Measurements from ENCODE around the gene SMARCC2.
"Not testable (repeated sequence)": the region's sequence is repeated elsewhere in the genome, so short reads cannot be mapped to it uniquely, and the experiment has no call there.

SMARCC2 gene

DNA sequence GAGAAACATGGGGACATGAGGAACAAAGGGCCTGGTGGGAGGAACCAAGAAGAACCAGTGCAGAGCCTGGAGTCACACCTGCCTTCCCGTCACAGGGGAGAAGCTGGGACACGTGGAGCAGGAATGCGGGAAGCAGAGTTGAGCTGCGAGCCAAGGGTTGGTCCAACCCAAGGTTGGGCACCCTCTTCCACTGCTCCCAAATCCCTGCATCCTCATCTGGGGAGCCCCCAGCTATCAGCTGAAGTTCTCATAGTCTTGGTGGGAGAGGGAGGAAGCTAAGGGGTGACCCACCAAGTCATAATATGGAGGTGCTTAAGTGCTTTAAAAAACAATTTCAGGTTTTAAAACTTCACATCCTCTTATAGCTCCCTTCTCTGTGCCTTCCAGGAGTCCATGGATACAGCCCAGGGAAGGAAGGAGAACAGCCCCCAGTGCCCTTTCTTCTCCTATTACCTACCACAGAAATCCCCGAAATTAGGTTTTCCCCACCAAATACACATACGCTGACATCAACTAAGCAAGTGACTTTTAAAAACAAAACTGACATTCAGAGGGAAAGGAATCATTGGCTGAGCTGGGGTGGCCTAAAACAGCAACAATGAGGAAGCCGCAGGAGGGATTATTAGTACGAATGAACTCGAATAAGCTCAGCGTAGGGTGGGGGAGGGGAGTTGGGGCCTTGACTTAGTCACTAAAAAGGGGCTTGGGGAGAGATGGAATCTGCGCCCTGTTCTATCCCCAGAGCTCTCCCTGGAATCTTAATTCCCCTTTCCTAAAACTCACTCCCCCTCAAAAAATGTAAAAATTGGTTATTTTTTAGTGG is 26.6 kb downstream of the SMARCC2 start:
- no peak for DNase-seq

DNA sequence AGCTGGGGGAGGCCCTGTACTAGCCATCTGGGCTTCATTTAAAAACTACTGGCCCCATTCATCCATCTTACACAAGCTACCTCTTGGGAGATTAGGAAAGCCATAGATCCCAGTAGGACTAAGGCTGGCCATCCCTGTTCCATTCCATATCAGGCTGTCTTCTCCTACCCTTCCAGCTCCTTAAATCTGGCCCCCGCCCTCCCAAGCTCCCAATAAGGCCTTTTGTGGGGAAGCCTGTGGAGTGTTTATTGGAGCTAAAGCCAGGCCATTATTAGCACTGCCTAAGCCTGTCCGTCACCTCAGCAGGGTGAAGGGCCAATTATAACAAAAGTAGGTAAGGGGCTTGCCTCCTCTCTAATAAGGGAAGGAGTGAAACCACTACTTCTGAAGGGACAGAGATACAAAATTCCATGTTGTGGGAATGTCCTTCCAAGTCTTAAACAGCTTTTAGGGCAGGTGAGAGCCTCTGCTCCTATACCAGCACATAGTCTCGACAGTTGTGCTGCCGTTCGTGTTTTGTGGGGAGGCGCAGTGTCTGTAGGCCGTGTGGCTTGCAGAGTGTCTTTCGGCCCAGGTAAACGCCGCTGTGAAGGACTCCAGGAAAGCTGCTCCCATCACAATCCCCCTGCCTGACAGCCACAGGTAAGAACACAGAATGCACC is 27.5 kb downstream of the SMARCC2 start:
- DNase-seq: no peak

- no peak for DNase-seq
These were observed 28.2 kb downstream of the SMARCC2 start for GRCh38 chr12:56160894-56161689.

DNA sequence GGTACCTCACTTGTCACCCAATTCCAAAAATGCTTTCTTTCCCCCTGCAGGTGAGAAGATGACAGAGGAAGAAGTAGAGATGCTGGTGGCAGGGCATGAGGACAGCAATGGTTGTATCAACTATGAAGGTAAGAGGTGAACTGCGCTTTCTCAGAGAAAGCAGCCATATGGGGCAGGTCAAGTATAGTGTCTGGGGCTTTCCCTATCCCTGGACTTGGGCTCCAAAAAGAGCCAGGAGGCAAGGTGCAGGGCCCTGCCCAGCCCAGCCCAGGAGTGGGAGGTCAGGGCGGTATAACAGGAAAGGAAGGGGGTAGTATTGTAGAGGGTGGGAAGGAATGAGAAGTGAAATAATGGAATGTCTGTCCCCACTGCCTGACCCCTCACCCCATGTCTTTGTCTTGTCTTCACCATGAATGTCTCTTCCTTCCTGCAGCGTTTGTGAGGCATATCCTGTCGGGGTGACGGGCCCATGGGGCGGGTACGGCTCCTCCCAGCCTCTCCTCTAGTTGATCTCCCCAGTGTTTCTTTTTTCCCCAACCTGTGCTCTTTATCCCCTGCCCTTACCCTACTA is 29.0 kb downstream of the SMARCC2 start:
- DNase-seq: no peak

DNA sequence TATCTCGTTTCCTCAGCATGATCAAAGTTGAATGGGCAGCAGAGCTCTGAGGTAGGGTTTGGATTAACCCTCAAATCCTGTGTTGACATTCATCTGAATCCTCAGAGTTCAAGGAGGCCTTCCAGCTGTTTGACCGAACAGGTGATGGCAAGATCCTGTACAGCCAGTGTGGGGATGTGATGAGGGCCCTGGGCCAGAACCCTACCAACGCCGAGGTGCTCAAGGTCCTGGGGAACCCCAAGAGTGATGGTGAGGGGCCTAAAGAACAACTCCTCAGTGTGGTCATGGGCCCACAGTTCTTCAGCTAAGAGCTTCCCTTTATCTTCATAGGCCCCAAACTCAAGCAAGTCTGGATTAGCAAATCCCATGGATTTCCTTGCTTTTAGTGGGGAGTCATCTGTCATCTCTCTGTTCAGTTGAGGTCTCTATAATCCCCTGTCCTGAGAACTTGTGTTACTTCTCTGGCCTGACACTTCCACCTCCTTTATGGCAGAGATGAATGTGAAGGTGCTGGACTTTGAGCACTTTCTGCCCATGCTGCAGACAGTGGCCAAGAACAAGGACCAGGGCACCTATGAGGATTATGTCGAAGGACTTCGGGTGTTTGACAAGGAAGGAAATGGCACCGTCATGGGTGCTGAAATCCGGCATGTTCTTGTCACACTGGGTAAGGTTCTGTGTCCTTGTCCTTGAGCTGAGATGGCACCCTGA is 29.6 kb downstream of the SMARCC2 start:
- DNase-seq: no peak

GRCh38 chr12:56158926-56159461 is 30.3 kb downstream of the SMARCC2 start:
- no peak for DNase-seq

DNA sequence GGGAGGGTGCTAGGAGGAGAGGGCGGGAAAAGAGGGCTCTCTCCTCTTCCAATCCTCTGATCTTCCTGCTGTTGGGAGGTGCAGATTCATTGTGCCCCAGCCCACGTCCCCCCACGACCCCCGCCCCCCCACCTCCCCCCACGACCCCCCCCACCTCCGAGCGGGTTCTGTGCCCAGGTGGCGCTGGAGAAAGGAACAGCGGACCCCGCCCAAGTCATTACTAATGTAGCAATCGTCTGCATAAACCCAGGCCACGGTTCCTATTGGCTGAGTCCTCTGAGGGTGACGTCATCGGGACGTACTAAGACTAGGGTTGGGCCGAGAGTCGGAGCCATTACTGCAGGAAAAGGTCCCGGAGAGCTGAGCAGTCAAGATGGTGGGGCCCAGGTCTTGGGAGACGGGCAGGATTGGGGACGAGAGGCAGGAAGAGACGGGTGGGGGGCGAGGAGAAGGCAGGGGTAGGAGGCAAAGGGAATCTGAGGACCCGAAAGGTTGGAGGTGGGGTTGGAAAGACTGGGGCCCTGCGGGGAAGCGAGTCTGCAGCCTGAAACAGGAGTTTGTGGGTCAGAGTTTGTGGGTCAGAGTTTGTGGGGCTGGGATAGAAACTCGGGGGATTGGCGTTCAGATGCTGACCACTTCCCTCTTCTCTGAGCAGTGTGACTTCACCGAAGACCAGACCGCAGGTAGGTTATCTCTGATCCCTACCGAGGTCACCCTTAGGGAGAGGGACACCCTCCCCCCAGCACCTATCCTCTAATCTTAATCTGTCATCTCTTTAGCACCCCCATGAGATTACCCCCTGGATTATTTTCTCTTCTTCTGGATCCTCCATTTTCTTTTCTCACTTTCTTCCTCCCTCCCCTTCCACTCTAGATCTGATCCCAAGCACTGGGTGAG is 31.0 kb downstream of the SMARCC2 start, which contains the start of gene MYL6:
MYL6 (plus strand) TSS at position 331 of the 897 bp plus-strand sequence; CDS start at position 374, 43 bp downstream.
- DNase-seq: peak; percentile 38

DNA sequence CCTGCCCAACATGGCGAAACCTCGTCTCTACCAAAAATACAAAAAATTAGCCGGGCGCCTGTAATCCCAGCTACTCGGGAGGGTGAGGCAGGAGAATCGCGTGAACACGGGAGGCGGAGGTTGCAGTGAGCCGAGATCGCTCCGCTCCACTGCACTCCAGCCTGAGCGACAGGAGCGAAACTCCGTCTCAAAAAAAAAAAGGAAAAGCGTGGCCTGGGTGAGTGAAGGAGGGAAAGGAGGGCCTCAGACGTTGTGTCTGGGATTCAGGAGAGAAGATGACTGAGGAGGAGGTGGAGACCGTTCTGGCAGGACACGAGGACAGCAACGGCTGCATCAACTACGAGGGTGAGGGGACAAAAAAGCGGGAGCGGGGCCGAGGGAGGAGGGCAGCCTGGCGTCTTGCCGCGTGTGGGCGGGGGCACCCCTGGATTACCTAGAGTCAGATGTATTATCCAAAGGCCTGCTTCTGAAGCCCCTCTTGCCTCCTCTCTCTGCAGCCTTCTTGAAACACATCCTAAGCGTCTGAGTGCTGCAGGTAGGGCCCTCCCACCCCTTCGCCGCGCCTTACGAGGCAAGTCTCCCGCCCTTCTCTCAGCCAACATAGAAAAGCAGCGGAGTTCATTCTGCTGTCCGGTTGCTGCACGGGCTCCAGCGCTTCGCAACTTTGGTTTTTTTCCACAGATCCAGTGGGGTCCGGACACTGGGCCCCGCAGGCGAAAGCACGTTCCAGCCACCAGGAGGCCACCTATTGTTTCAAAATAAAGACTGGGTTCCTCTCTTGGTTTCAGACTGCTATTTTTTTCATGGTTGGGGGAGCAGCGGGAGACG is 31.9 kb downstream of the SMARCC2 start:
- peak; percentile 38 for DNase-seq

GRCh38 chr12:56156464-56157200 is 32.7 kb downstream of the SMARCC2 start:
- not testable (repeated sequence) for DNase-seq

GRCh38 chr12:56155256-56155845 is 33.9 kb downstream of the SMARCC2 start:
- no peak for DNase-seq

GRCh38 chr12:56154818-56155217 is 34.5 kb downstream of the SMARCC2 start:
- no peak for DNase-seq

GRCh38 chr12:56154246-56154771 is 35.0 kb downstream of the SMARCC2 start:
- DNase-seq: no peak

DNA sequence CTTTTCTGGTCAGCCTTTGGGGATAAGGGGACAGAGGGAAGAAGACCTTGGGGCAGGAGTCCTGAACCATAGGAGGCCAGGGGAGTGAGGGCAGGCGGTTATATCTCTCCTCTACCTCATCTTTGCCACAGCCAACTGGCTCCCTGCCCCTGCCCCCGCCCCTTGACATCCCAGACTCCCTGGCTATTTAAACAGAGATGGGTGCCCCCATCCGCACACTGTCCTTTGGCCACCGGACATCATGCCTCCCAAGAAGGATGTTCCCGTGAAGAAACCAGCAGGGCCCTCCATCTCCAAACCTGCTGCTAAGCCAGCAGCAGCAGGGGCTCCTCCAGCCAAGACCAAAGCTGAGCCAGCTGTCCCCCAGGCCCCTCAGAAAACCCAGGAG is 35.6 kb downstream of the SMARCC2 start:
- no peak for DNase-seq

- DNase-seq: no peak
These were observed 36.3 kb downstream of the SMARCC2 start for GRCh38 chr12:56152756-56153677.

DNA sequence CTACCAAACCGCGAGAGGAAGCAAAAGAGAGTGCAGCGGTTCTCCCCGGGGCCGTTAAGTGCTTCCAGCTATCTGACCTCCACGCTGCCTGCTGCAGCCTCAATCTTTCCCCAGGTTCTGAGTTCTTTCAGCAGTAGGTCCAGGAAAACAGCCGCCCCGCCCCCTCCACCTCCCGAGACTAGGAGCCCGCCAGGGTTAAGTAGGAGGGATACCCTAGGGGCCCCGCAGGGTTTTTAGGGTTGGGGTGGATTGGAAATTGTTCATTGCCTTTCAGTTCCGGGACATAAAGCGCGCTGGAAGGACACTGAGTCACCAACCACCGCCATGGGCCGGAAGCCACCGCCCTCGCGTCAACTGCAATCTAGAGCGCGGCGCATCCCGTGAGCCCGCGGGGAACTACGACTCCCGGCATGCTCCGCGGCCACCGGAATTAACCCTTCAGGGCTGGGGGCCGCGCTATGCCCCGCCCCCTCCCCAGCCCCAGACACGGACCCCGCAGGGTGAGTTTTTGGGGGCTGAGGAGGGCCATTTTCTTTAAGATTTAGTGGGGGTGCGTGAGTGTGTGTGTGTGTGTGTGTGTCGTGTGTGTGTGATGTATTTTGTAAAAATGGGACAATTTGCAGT is 37.0 kb downstream of the SMARCC2 start, which contains the start of gene MYL6B:
MYL6B (plus strand) TSS at position 456 of the 624 bp plus-strand sequence. CDS start 1,332 bp downstream, outside the sequence.
- peak; percentile 62 for DNase-seq

GRCh38 chr12:56151672-56152131 is 37.6 kb downstream of the SMARCC2 start:
- DNase-seq: no peak

- no peak for DNase-seq
These were observed 38.7 kb downstream of the SMARCC2 start for GRCh38 chr12:56150563-56150962.
